ENCODE results near the gene VPS16. TPM values are rescaled to one million over a fixed set of nuclear protein-coding genes. Genes with fewer than 3 reads are reported as not detected.

Gene VPS16
- polyA plus RNA-seq, 1 donor (not counting 4 experiments of a cell fraction or from before 2014, with no cell fraction given) = 22.7 TPM

DNA sequence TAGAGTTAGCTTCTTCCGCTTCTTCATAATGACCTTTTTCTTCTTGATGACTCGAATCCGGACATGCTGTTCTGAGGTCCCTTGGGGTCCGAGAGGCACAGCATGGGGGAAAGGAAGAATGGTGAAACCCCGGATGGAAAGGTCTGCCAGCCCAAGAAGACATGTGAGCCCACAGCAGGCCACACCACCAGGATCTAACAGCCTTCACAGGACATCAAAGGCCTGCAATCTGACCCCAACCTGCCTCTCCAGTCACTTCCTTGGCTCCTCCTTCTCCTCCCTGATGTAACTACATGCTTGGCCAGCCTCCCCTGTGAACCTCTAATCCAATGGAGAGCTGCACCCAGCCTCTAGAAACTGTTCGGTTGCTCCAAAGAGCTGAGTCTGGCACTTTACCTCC lies 41.7 kb upstream of the VPS16 start:
- dilution Hi-C loops (cut with MboI; ENCODE audit: extremely low pct_ligation_motif_present, low sequenced_read_pairs) = no loop called here
- peaks cover 2% of the 10 kb centered on the region for H3K4me1 ChIP-seq (ENCODE audit: control insufficient read depth, extremely low read depth, insufficient read depth, low read length)
- H2AFZ ChIP-seq (ENCODE audit: control insufficient read depth, low read length) = no peak overlapping the region
- H3K4me2 ChIP-seq (ENCODE audit: control insufficient read depth, extremely low read depth, insufficient read depth, low read depth, low read length) = no peak overlapping the region
- H3K9me3 ChIP-seq (ENCODE audit: control insufficient read depth, low read depth, low read length) = peaks cover 2% of the 10 kb centered on the region
- no peaks in the 10 kb centered on the region for H3K36me3 ChIP-seq (ENCODE audit: control insufficient read depth in 2 of 2, extremely low read depth in 1 of 2, insufficient read depth in 2 of 2, low read length in 2 of 2)
- no peak for FAIRE-seq
- peaks cover 75% of the 10 kb centered on the region for H3K27me3 ChIP-seq (ENCODE audit: control insufficient read depth, extremely low read depth, insufficient read depth, low read length)
- no peak for TF ChIP-seq CTCF (optimal IDR thresholded peaks at IDR 0.05 in 1 of 3, IDR thresholded peaks at IDR 0.05 in 1 of 3, conservative IDR thresholded peaks at IDR 0.05 in 1 of 3; ENCODE audit: extremely low read depth in 1 of 3, insufficient read depth in 2 of 3, low read length in 3 of 3)
- TF ChIP-seq EZH2 (IDR thresholded peaks at IDR 0.05; ENCODE audit: low read length) = no peak
- H3K9me1 ChIP-seq (ENCODE audit: control insufficient read depth, extremely low read depth, insufficient read depth, low read length) = no peaks in the 10 kb centered on the region
- H3K4me3 ChIP-seq (ENCODE audit: control insufficient read depth in 2 of 3, extremely low read depth in 1 of 3, insufficient read depth in 2 of 3, low read depth in 1 of 3, low read length in 3 of 3) = no peak overlapping the region
- H3K27ac ChIP-seq (ENCODE audit: control insufficient read depth, insufficient read depth, low read length) = no peak overlapping the region
- DNase-seq (ENCODE audit: low read depth, low spot score) = no peak
- H3K9ac ChIP-seq (ENCODE audit: control insufficient read depth, extremely low read depth, insufficient read depth, low read length) = no peak overlapping the region
- no peaks in the 10 kb centered on the region for H4K20me1 ChIP-seq (ENCODE audit: control insufficient read depth, extremely low read depth, insufficient read depth, low read length)
- no peaks in the 10 kb centered on the region for H3K79me2 ChIP-seq (ENCODE audit: control insufficient read depth, insufficient read depth, low read length)

DNA sequence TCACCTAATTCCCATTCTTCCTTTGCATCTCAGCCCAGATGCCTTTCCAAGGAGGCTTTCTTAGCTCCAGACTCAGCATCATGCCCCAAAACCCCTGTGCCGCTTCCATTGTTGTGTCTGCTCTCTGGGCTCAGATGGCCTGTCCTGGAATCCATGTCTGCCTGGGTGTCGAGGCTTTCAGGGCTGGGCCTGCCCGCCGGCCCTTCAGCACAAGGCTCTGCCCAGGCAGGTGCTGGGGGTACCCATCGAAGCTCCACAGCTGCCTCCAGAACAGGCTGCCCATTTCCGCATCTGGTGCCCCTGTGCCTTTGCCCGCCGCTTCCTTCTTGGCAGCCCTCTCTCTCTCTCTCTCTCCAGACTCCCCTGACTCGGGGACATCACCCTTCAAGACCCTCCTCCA lies 41.3 kb upstream of the VPS16 start:
- no peak for TF ChIP-seq CTCF (optimal IDR thresholded peaks at IDR 0.05 in 1 of 3, IDR thresholded peaks at IDR 0.05 in 1 of 3, conservative IDR thresholded peaks at IDR 0.05 in 1 of 3; ENCODE audit: extremely low read depth in 1 of 3, insufficient read depth in 2 of 3, low read length in 3 of 3)
- no peak for TF ChIP-seq EZH2 (IDR thresholded peaks at IDR 0.05; ENCODE audit: low read length)
- H2AFZ ChIP-seq (ENCODE audit: control insufficient read depth, low read length) = no peak overlapping the region
- no peak overlapping the region for H3K9ac ChIP-seq (ENCODE audit: control insufficient read depth, extremely low read depth, insufficient read depth, low read length)
- peaks cover 2% of the 10 kb centered on the region for H3K9me3 ChIP-seq (ENCODE audit: control insufficient read depth, low read depth, low read length)
- H3K4me1 ChIP-seq (ENCODE audit: control insufficient read depth, extremely low read depth, insufficient read depth, low read length) = peaks cover 2% of the 10 kb centered on the region
- no peak for DNase-seq (ENCODE audit: low read depth, low spot score)
- no peak overlapping the region for H3K4me3 ChIP-seq (ENCODE audit: control insufficient read depth in 2 of 3, extremely low read depth in 1 of 3, insufficient read depth in 2 of 3, low read depth in 1 of 3, low read length in 3 of 3)
- H4K20me1 ChIP-seq (ENCODE audit: control insufficient read depth, extremely low read depth, insufficient read depth, low read length) = no peaks in the 10 kb centered on the region
- dilution Hi-C loops (cut with MboI; ENCODE audit: extremely low pct_ligation_motif_present, low sequenced_read_pairs) = no loop called here
- no peak overlapping the region for H3K4me2 ChIP-seq (ENCODE audit: control insufficient read depth, extremely low read depth, insufficient read depth, low read depth, low read length)
- H3K27ac ChIP-seq (ENCODE audit: control insufficient read depth, insufficient read depth, low read length) = no peak overlapping the region
- FAIRE-seq = no peak
- peaks cover 75% of the 10 kb centered on the region for H3K27me3 ChIP-seq (ENCODE audit: control insufficient read depth, extremely low read depth, insufficient read depth, low read length)
- H3K36me3 ChIP-seq (ENCODE audit: control insufficient read depth in 2 of 2, extremely low read depth in 1 of 2, insufficient read depth in 2 of 2, low read length in 2 of 2) = no peaks in the 10 kb centered on the region
- no peaks in the 10 kb centered on the region for H3K79me2 ChIP-seq (ENCODE audit: control insufficient read depth, insufficient read depth, low read length)
- no peaks in the 10 kb centered on the region for H3K9me1 ChIP-seq (ENCODE audit: control insufficient read depth, extremely low read depth, insufficient read depth, low read length)

Measured in keratinocyte (primary cell).